HG03469 (cell line): ENCODE results near the gene SELENOT.
"Not testable (repeated sequence)": the region's sequence is repeated elsewhere in the genome, so short reads cannot be mapped to it uniquely, and the experiment has no call there.

Experiments used
- ATAC-seq: cut with Tn5 transposase; IDR thresholded peaks from one replicate; pipeline ENCODE4 v1.9.1; 2021; ENCODE audit warnings: mild to moderate bottlenecking, moderate library complexity, moderate number of reproducible peaks; ENCODE audit not compliant: unreplicated experiment

Gene SELENOT

GRCh38 chr3:150607267-150608065 is 4.3 kb downstream of the SELENOT start:
- ATAC-seq, result no peak

GRCh38 chr3:150609988-150610387 is 6.9 kb downstream of the SELENOT start:
- ATAC-seq, result no peak

GRCh38 chr3:150610785-150611184 is 7.7 kb downstream of the SELENOT start:
- no peak for ATAC-seq

GRCh38 chr3:150611666-150612065 is 8.5 kb downstream of the SELENOT start:
- ATAC-seq, result no peak

- ATAC-seq, result no peak
These were observed 9.4 kb downstream of the SELENOT start for GRCh38 chr3:150612494-150612893.

- ATAC-seq, result no peak
These were observed 9.9 kb downstream of the SELENOT start for GRCh38 chr3:150613034-150613433.

- ATAC-seq, result no peak
These were observed 10.8 kb downstream of the SELENOT start for GRCh38 chr3:150613709-150614480.

- ATAC-seq, result no peak
These were observed 17.0 kb downstream of the SELENOT start for GRCh38 chr3:150620002-150620689.

GRCh38 chr3:150622955-150623354 is 19.8 kb downstream of the SELENOT start:
- ATAC-seq, result not testable (repeated sequence)

GRCh38 chr3:150623945-150624344 is 20.8 kb downstream of the SELENOT start:
- ATAC-seq, result no peak

GRCh38 chr3:150626148-150626930 is 23.2 kb downstream of the SELENOT start:
- no peak for ATAC-seq

- no peak for ATAC-seq
These were observed 24.4 kb downstream of the SELENOT start for GRCh38 chr3:150627557-150627956.

- no peak for ATAC-seq
These were observed 28.5 kb downstream of the SELENOT start for GRCh38 chr3:150631515-150632221.

GRCh38 chr3:150635076-150635475 is 32.0 kb downstream of the SELENOT start:
- ATAC-seq, result no peak

GRCh38 chr3:150635526-150635925 is 32.4 kb downstream of the SELENOT start:
- peak; percentile 82 for ATAC-seq

GRCh38 chr3:150636258-150636657 is 33.1 kb downstream of the SELENOT start:
- ATAC-seq, result no peak

GRCh38 chr3:150639262-150639661 is 36.1 kb downstream of the SELENOT start:
- ATAC-seq, result no peak

GRCh38 chr3:150640256-150640655 is 37.1 kb downstream of the SELENOT start:
- no peak for ATAC-seq

- no peak for ATAC-seq
These were observed 50.0 kb downstream of the SELENOT start for GRCh38 chr3:150653110-150653561.

GRCh38 chr3:150656316-150656715 is 53.2 kb downstream of the SELENOT start:
- no peak for ATAC-seq
